ENCODE measurements around the gene HECTD4. TPM values are rescaled to one million over a fixed set of nuclear protein-coding genes. Genes with fewer than 3 reads are reported as not detected.
"Not testable (repeated sequence)": the region's sequence is repeated elsewhere in the genome, so short reads cannot be mapped to it uniquely, and the experiment has no call there.

Gene HECTD4
- total RNA-seq, 1 donor from 2014 or later, result 34.7 TPM

- Mint-ChIP-seq H3K4me1 (ENCODE audit: low read depth) (peaks cover 28% of the 10 kb centered on the region), H3K36me3 (ENCODE audit: low read depth) (peaks cover 4% of the 10 kb centered on the region), H3K27me3 (ENCODE audit: low read depth) (no peaks in the 10 kb centered on the region), H3K27ac (no peak overlapping the region), H3K4me3 (ENCODE audit: low read depth) (no peak overlapping the region), H3K9me3 (no peaks in the 10 kb centered on the region)
- intact Hi-C loops (cut with micrococcal nuclease), result no loop called here
- DNase-seq (ENCODE audit: low spot score), result no peak
Observed at GRCh38 chr12:112112409-112113133, 269.7 kb downstream of the HECTD4 start.

GRCh38 chr12:112111931-112112330 lies 270.3 kb downstream of the HECTD4 start:
- H3K27ac Mint-ChIP-seq, result no peak overlapping the region
- peaks cover 7% of the 10 kb centered on the region for H3K36me3 Mint-ChIP-seq (ENCODE audit: low read depth)
- peaks cover 31% of the 10 kb centered on the region for H3K4me1 Mint-ChIP-seq (ENCODE audit: low read depth)
- H3K27me3 Mint-ChIP-seq (ENCODE audit: low read depth), result no peaks in the 10 kb centered on the region
- intact Hi-C loops (cut with micrococcal nuclease), result no loop called here
- H3K9me3 Mint-ChIP-seq, result no peaks in the 10 kb centered on the region
- no peak overlapping the region for H3K4me3 Mint-ChIP-seq (ENCODE audit: low read depth)
- DNase-seq (ENCODE audit: low spot score), result no peak

GRCh38 chr12:112110787-112111662 lies 271.2 kb downstream of the HECTD4 start:
- H3K27me3 Mint-ChIP-seq (ENCODE audit: low read depth); H3K9me3 Mint-ChIP-seq; H3K27ac Mint-ChIP-seq; intact Hi-C loops (cut with micrococcal nuclease); H3K4me3 Mint-ChIP-seq (ENCODE audit: low read depth); DNase-seq (ENCODE audit: low spot score): not testable (repeated sequence)
- Mint-ChIP-seq H3K36me3 (ENCODE audit: low read depth) (peaks cover 14% of the 10 kb centered on the region), H3K4me1 (ENCODE audit: low read depth) (peaks cover 32% of the 10 kb centered on the region)

Other genes starting within 250 kb of the HECTD4 start
- gene RPL6, start 27.2 kb upstream of the HECTD4 start, total RNA-seq, result 1,640 and 1,680 TPM in 2 replicates
- 150 and 153 TPM in 2 replicates for gene PTPN11, start 36.5 kb upstream of the HECTD4 start, total RNA-seq

All from activated T-helper 2 cell treated with anti-CD3 and anti-CD28 coated beads, Interferon-gamma antibody, Interleukin-2, Interleukin-4, amounts not matched to agents 10 μg/mL and 5 μg/mL and 100 μg/mL, durations not matched to agents 14 hours and 24 hours and 36 hours (primary cell).